OCI-M1 (cell line): ENCODE data around the gene SLC15A3.

Experiments used
- DNase-seq: peaks from one replicate; lab custom pipeline; 2025; lab: John Stamatoyannopoulos, UW

SLC15A3 gene

DNA sequence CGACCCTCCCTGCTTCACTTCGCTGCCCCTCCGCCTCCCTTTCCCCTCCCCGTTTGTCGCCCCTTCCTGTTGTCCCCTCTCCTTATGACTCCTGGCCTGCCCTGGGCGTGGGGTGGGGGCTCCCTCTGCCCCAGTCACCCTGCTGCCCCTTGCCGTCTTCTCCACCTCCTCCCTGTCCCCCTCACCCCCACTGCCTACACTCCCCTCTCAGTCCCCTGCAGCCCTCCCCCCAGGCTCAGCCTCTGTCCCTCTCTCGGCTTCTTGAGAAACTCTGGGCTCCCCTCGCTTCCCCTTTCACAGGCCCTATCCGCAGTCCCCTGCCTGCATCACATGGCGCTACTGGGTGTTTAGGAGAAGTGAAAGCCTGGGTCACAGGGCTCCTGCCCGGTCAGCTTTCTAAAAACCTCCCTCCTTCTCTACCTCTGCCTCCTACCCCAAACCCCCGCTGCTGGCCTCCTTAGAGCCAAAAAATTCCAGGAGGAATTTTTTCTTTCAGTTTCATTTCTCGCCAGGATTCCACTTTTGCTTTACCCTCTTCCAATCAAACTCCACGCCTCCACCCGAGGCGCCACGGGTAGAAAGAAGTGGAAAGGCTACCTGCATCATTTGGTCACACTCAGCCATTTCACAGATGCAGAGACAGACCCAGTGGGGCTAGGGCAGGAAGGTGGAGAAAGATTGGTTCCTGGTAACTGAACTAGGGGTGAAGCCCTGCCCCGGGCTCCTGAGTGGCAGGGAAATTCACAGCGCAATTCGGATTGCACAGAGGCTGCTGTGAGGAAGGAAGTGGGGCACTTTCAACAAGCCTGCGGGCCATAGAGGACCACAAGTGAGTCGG is at the start of gene SLC15A3:
SLC15A3 (minus strand) TSS at position 273 of the 838 bp plus-strand sequence. CDS start 625 bp downstream, outside the sequence.
- peak; percentile 66 for DNase-seq

DNA sequence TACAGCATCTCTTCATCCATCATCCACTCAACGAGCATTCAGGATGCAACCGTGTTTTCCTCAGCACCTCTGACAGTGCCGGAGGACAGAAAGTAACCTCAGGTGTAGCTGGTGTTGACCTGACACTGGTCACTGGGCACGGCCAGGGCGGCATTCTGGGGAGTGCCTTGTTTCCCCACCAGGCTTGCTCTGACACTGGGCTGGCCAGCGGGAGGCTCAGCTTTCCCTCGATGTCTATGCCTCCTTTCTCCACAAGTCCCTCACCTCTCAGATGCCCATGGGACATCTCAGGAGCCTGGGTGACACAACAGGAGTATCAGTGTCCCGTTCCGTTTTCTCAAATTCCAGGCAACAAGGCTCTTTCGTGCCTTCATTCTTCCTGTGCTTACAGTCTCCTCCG is 48.5 kb upstream of the SLC15A3 start:
- no peak for DNase-seq

DNA sequence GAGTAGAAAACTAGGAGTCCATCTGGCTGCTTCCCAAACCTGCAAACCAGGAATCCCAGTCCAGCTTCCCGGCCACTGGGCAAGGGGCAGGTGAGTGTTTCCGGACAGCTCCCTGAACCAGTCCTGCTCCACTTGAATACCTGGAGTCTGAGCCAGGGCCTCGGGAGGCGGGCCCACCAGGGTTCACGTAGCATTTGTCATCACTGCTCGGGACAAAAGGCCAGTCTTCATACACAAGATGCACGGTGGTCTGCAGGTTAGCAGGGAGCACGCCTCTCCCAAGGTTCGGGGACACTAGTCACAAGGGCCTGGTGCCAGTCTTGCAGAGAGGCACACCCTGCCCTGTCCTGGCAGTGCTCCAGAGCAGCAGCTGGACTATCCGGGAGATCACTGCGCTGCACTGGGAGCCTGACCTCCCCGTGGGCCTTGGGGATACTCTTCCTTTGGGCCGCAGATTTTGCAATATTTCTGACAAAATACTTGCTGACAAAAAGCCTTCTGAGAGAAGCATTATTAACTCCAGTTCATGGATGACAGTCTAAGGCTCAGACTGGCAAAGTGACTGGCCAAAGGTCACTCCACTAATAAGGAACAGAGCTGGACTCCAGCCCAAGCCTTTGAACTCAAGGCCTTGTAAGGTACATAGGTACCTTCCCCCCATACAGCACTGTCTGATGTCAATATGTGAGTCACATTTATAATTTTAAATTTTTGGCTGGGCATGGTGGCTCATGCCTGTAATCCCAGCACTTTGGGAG is 44.6 kb upstream of the SLC15A3 start:
- no peak for DNase-seq

DNA sequence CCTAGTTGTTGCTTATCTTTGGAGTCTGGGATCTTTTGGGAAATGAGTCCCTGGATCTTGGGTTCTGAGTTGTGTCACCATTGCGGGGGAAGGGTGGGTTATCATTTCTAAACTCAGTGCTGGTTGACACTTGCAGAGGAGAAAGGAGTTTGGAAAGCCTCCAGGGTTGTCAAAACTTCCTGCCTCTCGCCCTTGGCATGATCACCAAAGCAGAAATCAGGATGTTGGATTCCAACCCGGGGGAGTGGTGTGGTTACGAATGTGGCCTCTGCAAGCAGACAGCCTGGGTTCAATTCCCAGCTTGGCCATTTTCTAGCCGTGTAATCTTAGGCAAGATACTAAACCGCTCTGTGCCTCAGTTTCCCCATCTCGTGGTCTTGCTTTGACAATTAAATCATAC is 43.8 kb upstream of the SLC15A3 start:
- DNase-seq, result no peak

DNA sequence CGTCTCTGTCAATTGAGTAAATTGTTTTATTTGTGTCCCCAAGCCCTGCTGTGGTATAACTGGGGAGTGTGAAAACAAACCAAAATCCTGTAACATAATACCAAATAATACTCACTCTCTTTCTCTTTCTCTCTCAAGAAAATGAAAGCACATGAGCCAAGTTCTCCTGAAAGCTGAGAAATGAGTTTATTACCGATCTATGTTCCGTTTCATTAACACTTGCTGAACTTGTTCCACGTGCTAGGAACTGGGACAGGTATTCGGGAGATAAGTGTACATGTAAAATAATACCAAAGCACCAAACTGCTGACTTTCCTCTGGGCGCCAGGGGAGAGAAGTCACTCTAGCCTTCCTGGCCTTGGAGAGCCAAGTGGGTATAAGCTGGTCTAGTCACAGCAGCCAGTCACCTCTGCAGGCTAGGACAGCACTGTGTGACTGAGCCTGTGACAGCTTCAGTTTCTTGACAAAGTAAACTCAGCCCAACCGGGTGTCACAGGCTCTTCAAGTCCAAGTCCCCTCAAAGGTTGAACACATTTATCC is 42.6 kb upstream of the SLC15A3 start:
- DNase-seq, result no peak

DNA sequence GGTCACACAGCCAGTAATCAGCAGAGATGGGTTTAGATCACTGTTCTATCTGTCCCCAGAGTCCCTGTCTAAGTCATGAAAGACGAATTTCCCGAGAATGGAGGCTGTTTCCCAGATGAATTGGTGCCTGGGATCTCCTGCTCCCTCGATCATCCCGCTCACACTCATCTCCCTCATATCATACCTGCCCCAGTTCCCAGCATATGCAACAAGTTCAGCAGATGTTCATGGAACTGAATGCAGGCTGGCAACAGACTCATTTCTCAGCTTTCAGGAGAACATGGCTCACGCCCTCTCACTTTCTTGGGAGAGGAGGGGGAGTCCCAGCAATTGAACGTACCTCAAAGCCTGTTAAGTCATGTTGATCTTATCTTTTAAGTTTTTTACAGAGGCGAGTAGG is 41.6 kb upstream of the SLC15A3 start:
- DNase-seq, result no peak

DNA sequence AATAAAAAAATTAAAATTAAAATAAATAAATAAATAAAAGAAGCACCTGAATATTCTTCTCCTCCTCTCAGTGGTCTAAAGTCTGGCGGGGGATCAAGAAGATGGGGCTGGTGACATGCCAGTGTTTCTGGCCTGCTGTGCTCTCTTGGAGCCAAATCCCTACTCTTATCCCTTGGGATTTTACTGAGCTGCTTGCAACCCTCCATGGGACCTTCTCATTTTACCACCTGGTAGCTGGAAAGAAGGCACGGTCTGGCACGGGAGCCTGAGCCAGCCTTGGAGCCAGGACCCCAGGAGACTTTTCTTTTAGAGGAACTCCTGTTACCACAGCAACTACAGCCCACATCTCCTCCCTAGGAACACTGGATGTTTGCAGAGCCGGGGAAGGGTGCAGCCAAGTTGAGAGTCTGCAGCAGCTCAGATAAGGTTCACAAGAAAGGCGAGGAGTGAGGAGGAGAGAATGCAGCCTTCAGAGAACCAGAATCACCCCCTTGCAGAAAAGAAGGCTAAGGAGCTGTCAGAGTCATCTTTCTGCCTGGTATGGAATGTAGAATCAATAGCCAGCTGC is 41.0 kb upstream of the SLC15A3 start:
- DNase-seq, result peak; percentile 80

DNA sequence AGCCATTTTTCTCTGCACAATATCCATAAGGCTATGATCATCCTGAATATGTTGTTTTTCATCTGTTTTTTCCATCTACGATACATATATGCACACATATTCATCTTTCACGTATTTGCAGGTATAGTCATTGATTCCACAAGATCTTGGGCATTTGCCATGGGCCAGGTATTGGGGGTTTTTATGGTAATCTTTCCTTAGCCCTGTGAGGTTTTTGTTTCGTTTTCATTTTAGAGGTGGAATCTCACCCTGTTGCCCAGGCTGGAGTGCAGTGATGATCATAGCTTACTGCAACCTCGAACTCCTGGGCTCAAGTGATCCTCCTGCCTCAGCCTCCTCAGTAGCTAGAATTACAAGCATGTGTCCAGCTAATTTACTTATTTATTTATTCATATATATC is 39.5 kb upstream of the SLC15A3 start:
- DNase-seq, result no peak

DNA sequence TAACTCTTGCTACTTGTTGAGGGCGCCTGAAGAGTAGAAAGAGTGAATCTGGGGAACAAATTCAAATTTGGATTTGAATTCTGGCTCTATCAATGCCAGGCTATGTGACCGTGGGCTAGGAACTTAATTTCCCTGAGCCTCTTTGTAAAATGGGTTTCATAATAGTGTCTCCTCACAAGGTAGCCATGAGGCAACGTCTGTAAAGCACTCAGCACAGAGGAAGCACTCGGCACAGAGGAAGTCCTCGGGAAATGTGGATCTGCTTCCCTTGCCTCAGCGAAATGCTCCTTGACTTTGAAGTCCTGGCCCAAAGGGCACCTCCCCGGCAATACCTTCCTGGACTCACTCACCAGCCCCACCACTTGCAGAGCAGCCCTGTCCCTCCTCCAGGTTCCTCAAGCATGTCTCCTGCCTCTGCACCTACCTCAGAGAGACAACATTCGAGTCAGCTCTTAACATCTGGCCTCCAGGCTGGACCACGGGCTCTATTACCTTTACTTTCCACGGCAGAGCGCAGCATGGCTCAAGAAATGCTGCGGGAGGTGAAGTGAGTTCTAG is 37.2 kb upstream of the SLC15A3 start:
- no peak for DNase-seq

DNA sequence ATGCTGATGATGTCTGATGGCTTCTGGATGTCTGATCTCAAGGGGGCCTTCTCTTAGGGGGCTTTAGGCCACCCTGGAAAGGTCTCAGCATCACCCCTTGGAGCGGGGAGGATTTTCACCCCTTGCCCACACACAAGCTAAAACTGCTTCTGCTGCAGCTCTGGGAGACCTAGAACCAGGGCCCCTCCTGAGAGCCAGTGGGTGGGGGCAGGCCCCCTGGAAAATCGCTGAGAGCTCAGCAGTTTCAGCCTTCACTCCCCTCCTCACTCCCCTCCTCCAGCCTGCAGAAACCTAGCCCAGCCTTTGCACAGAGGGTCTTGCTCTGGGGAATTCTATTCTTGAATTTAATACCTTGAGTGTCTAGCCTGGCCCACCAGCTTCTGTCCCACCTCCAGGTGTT is 36.7 kb upstream of the SLC15A3 start:
- no peak for DNase-seq

DNA sequence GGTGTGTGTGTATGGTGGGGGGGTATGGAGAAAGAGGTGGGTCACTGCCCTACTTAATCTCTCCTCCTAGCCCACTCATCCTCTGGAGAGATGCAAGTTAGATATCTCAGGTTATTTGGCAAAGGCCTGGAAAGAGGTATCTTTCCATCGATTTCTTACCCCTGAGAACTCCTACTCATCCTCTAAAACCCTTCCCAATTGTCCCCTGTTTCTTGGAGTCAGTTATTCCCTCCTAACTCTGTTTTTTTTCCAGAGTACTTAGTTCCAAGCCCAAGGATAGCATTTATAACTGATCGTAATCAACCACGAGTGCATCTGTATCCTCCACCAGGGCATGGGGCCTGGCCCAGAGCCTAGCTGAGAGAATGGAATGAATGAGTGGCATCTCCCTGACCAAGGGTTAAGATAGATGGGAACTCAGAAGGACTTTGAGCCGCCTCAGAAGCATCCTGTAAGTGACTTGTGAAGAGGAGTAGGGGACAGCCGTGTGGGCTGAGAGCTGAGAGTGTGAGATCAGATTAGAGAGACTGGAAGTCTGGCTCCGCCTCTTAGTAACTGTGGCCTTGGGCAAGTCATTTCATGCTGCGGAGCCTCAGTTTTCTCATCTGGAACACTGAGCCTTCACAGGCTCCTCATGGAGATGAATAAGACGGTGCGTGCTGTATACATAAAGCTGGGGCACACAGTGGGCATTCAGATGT is 35.8 kb upstream of the SLC15A3 start:
- DNase-seq, result no peak

DNA sequence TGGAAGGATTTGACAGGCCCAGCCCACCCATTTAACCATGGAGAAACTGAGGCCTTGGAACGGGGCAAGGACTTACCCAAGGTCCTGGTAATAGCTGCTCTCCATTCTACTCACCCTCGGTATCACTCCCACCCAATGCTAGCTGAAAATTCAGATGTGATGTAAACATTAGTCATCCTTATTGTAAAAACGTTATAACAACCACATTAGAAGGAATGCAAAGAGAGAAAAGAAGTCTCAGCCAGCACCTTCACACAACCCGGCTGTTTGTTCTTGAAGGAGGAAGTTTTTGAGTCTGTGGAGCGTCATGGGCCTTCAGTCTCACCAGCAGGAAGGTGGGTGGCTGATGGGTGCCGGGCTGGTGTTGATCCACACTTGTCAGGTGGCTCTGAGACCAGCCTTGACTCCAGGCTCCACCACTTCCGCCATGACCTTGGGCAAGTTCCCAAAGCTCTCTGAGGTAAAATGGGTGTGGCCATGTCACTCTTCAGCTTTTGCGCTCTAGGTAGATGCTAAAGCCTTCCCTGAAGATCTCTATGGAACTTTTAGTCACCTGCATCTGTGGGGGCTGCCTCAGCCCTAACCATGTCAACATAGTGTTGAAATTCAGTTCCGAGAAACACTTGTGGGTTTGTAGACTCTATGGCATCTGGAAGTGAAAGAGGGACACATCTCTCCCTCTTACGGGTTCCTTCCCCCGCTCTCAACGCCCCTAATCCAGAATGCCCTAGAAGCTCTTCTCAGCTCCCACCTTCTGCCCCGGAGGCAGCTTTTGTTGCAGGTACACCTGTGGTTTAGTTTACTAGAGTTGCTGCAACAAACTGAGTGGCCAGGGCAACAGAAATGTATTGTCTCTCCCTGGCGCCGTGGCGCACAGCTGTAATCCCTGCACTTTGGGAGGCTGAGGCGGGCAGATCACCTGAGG is 34.3 kb upstream of the SLC15A3 start:
- DNase-seq, result no peak

DNA sequence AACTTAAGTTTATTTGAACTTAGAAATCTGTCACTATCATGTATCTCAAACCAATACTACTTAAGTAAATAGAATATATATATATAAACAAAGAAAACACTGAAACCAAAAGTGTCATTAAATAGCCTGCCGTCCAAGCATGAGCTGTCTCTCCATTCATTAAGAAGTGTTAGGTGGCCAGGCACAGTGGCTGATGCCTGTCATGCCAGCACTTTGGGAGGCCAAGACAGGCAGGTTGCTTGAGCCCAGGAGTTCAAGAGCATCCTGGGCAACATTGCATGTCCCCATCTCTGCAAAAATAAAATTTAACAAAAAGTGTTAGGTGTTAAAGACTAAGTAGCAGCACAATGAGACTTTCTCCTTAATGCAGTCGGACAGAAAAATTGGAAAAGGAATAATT is 33.5 kb upstream of the SLC15A3 start:
- DNase-seq, result no peak

DNA sequence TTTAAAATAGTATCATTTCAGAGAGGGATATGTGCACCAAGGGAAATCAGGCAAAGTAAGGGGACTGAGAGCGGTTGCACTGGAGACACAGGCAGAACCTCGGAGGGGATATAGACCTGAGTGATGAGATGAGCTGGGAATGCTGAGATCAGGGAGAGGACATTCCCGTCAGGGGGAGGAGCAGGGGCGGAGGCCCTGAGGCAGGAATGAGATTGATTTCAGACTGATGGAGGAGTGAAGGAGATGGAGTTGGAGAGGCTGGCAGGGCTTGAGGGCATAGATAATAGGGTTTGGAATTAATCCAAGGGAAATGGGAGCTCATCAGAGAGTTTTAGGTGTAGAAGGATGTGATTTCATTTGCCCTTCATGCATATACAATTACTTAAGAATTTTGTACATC is 32.7 kb upstream of the SLC15A3 start:
- DNase-seq, result no peak

DNA sequence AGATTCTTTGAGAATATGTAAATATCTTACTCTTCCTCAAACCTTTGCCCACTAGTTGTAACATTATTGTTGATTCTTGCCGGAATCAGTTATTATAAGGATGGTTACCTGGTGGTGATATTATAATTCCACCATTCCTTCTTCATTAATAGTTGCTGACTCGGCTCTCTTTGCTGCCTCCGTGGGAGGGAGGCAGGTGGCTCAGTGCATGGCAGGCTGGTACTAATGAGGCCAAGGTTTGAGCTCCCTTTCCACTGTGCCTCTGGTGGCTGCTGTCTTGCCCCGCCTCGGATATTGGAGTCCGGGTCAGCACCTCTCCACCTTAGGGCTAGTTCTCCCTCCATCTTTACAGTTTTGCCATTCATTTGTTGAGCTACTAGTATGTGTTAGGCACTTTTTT is 32.2 kb upstream of the SLC15A3 start:
- no peak for DNase-seq

DNA sequence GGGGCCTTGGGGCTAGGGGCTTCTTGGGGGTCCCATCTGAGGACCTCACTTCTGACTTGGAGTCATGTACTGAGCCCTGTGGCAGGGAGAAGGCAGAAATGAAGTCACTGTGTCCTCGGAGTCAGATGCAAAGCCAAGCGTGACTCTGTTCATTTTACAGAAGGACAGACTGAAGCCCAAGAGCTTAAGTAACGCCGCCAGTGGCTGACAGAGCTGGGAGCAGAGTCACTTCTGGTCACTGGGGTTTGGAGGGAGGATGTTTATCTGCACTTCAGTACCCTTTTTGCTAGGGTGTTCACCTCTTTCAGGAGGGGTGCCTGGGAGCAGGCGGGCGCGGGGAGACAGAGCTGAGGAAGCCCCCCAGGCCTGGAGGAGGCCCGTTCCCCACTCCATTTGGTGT is 30.2 kb upstream of the SLC15A3 start:
- DNase-seq, result no peak

DNA sequence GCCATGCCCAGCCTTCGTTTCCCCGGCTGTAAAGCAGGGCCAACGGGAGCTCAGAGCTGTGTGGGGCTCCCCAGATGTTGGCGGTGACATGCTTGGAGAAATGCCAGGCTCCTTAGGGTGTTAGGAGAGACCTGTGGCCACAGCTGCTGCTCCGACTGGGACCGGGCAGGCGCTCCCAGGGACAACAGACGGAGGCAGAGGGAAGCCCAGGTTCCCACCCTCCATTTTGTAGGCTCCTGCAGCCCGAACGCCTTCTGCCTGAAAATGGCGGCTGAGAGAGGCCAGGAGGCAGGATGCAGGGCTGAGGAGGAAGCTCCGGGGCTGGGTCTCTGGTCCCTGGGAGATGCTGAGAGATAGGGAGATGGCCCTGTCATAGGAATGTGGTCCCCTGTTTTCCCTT is 29.5 kb upstream of the SLC15A3 start:
- DNase-seq, result no peak

DNA sequence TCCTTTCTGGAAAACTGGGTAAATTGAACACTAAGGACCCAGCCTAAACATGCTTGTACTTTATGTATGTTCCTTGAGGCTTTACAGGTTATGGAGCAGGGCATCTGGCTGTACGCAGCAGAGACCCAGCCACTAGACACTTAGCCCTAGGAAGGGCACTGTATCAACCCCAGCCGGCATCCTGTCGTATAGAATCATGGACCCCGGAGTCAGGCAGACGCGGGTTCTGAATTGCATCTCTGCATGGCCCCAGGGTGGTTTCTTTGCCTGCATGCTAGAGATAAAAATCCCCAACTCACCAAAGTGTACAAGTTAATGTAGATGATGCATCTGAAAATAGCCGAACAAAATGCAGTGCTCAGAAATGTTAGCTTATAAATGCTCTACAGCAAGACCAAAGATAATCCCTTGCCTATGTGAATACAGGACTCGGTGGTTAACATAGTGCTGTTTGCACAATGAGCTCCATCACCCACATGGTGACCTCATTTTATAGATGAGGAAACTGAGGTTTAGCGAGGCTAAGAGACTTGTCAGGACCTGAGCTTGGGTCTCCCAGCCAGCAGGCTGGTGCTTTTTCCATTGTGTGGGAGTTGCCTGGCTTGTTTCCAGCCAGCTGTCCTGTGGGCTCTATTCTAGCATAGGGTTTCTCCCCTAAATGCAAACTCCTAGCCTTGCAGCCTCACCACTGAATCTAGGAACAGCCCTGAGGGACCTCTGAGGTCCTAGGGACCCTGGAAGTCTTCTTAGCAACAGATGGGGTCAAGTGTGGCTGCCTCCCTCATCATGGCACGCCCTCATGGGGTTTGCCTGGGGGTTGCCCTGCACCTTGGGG is 26.8 kb upstream of the SLC15A3 start:
- peak; percentile 28 for DNase-seq

DNA sequence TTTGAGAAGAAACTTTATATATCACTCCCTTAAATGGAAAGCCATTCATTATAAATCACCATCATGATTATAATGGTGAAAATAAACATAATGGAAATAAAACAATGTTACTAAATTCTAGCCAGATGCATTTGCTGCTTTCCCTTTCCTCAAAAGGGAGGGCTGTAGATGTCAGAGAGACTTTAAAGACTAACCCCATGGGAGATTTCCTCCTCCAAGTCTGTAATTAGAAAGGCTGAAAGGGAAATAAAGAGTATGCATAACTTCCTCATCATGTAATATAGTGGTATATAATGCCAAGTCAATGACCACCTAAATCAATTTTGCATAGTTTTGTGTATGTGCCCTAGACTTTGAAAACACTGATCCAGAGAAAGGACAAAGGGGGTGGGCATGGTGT is 25.9 kb upstream of the SLC15A3 start:
- no peak for DNase-seq

DNA sequence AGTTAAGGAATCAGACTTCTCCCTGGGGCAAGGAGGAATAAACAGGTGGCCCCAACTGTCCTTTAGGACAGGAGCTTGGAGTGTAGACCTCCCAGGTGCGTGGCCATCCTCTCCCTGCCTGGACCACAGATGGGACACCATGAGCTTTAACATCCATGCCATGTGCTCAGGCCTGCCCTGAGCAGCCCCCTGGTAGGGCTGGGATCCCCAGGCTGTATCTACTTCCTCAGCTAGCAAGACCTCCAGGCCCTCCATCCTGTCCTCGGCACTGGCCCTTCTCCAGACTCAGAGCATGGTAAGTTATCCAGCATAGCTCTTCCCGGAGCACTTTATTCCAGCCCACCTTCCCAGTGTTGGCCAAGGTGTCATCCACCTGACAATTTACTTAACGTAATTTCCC is 25.2 kb upstream of the SLC15A3 start:
- DNase-seq, result no peak
